PC-9 (cell line): ENCODE results near the gene MRPL27.

ENCODE experiments used
- CTCF ChIP-seq: fragments of 200-600 bp; sonication (generic); conservative IDR thresholded peaks from 2 replicates; pipeline ENCODE4 v1.6.1; 2017; ENCODE audit warnings: mixed run types, antibody characterized with exemption, mild to moderate bottlenecking, moderate library complexity
- EZH2 ChIP-seq: fragments of 200-600 bp; sonication (generic); IDR thresholded peaks from 2 replicates; pipeline ENCODE4 v1.8.0; 2017; ENCODE audit warnings: antibody characterized with exemption, low read depth

GRCh38 chr17:50329716-50330115 lies 43.3 kb downstream of the MRPL27 start:
- no peak for TF ChIP-seq CTCF
- TF ChIP-seq EZH2, result no peak
